Pancreas (tissue), 10 donors: Measurements from ENCODE around the gene GRM1. TPM values are rescaled to one million over a fixed set of nuclear protein-coding genes. Genes with fewer than 3 reads are reported as not detected.

Experiments used
- ATAC-seq, 4 donors: fragments of 200-7000 bp; cut with Tn5 transposase; one replicate each; pipeline versions ENCODE4 v1.8.0 to v1.9.1; 2020; ENCODE audit warnings: mild to moderate bottlenecking in 4 of 4, moderate library complexity in 4 of 4
- DNase-seq, 6 donors: peaks; one replicate each; pipeline ENCODE4 v3.0.0-alpha.2; 2020
- FAIRE-seq: peaks from 2 replicates; lab custom pipeline; 2012; peaks lifted over from hg19 to GRCh38; lab: Jason Lieb, UNC
- H3K27ac ChIP-seq, 4 donors: fragments of 200-600 bp; sonication (generic); 1 replicate in 3 of 4; 2 replicates in 1 of 4; pipeline versions ENCODE4 v1.5.0 to v1.8.0; 2020
- H3K27me3 ChIP-seq, 4 donors: fragments of 200-600 bp; one replicate each; pipeline ENCODE4 v1.8.0; 2021
- H3K36me3 ChIP-seq, 3 donors: fragments of 200-600 bp; sonication (generic) in 1 of 3; one replicate each; pipeline versions ENCODE4 v1.5.0 to v1.8.0; 2020 to 2021
- H3K4me1 ChIP-seq, 3 donors: fragments of 200-600 bp; one replicate each; pipeline ENCODE4 v1.8.0; 2021
- H3K4me3 ChIP-seq, 4 donors: fragments of 200-600 bp; sonication (generic) in 2 of 4; one replicate each; pipeline versions ENCODE4 v1.5.0 to v1.8.0; 2020 to 2021
- H3K9me3 ChIP-seq, 4 donors: fragments of 200-600 bp; one replicate each; pipeline ENCODE4 v1.8.0; 2021
- WGBS, 2 donors: extraction: QIAGEN DNeasy Blood & Tissue Kit; methylation state at CpG; one replicate each; pipeline ENCODE4 v1.1.7; 2013; 5-methylcytosine and 5-hydroxymethylcytosine counted together
- intact Hi-C, 3 donors: fragments of 100-400 bp; cut with DNase I; formaldehyde crosslinking; loops; one replicate each; pipeline versions ENCODE4 v1.11.1 to v1.14.2; 2022
- polyA plus RNA-seq, 2 donors: library from polyadenylated mRNA; stranded (reverse); fragments of 200-250 nt; gene quantifications; one replicate each; pipeline ENCODE4 v1.2.3, GENCODE V29; 2013
- total RNA-seq, 6 donors: library from RNA; stranded (reverse); fragmentation: NEBNext Ultra II Directional in 4 of 6; extraction: Animal tissue kit (Norgen Biotek cat#: 25700) in 4 of 6; gene quantifications; one replicate each; pipeline versions ENCODE4 v1.2.1 to v1.2.4, GENCODE V29; 2021 to 2023
- TF ChIP-seq, protein P1 (sequence below), 4 donors: fragments of 200-600 bp; sonication (generic) in 3 of 4; IDR thresholded peaks; one replicate each; pipeline versions ENCODE4 v1.5.0 to v1.8.0; 2021; ENCODE audit warnings: antibody characterized with exemption in 4 of 4
- donor health status: healthy with polysubstance abuse.
- donor health status: DM: no; HTN: no; CAD: no; lungs with moderate emphysema.
- donor health status: DM: no; HTN: no; CAD: no.
- donor health status: control.
- donor health status: control.
- donor health status: Bipolar disorder and iron deficiency.
- donor health status: DM: yes; HTN: yes; CAD: no.
- donor health status: DM: no; HTN: no; CAD: no.
- donor health status: DM: no; HTN: no; CAD: no.
- donor health status: DM: yes; HTN: yes; CAD: no.

Gene GRM1
- total RNA-seq (under 1 TPM in 5 of 6 donors, not detected in 1; 0.04 to 0.17 (median 0.06) TPM), polyA plus RNA-seq (under 1 TPM in 1 of 2 donors, not detected in 1; 0.05 TPM)

- TF ChIP-seq, protein P1, sequence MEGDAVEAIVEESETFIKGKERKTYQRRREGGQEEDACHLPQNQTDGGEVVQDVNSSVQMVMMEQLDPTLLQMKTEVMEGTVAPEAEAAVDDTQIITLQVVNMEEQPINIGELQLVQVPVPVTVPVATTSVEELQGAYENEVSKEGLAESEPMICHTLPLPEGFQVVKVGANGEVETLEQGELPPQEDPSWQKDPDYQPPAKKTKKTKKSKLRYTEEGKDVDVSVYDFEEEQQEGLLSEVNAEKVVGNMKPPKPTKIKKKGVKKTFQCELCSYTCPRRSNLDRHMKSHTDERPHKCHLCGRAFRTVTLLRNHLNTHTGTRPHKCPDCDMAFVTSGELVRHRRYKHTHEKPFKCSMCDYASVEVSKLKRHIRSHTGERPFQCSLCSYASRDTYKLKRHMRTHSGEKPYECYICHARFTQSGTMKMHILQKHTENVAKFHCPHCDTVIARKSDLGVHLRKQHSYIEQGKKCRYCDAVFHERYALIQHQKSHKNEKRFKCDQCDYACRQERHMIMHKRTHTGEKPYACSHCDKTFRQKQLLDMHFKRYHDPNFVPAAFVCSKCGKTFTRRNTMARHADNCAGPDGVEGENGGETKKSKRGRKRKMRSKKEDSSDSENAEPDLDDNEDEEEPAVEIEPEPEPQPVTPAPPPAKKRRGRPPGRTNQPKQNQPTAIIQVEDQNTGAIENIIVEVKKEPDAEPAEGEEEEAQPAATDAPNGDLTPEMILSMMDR (IDR thresholded peaks at IDR 0.05) = no peak
- ATAC-seq = peak in 3 of 4 donors; percentile 36 to 49 (median 45)
- FAIRE-seq = no peak
- intact Hi-C loops = no loop called here
- DNase-seq = peak in 2 of 6 donors; percentile 29 to 43
- WGBS, 2 donors = 3 to 4% methylated on average over 32 to 39 of the region's 39 CpGs
- H3K36me3 ChIP-seq = no peaks in the 10 kb centered on the region
- peaks cover 0 to 32% (median 8%) of the 10 kb centered on the region in 4 donors for H3K27me3 ChIP-seq
- no peak within 1 kb of the TSS for H3K27ac ChIP-seq
- H3K4me3 ChIP-seq = peak within 1 kb of the TSS in 2 of 4 donors; percentile 19 to 36
- H3K9me3 ChIP-seq = no peaks in the 10 kb centered on the region
- no peaks in the 10 kb centered on the region for H3K4me1 ChIP-seq
These were observed at the start of gene GRM1 for GRCh38 chr6:146028851-146029572. Gene GRM1, plus strand, starts transcription at chr6:146029062. Its CDS starts 456 bp downstream, at chr6:146029518.

- Histone ChIP-seq H3K27ac (no peak overlapping the region), H3K4me3 (no peak overlapping the region), H3K36me3 (no peaks in the 10 kb centered on the region), H3K9me3 (no peaks in the 10 kb centered on the region), H3K4me1 (no peaks in the 10 kb centered on the region), H3K27me3 (no peaks in the 10 kb centered on the region)
- no peak for FAIRE-seq
- no peak for ATAC-seq
- TF ChIP-seq, protein P1 (IDR thresholded peaks at IDR 0.05) = no peak
- intact Hi-C loops = no loop called here
- DNase-seq = no peak
- WGBS, 2 donors = 55 to 57% methylated on average over 1 of the region's 1 CpG
These were observed 19.5 kb upstream of the GRM1 start for GRCh38 chr6:146009338-146009737.

DNA sequence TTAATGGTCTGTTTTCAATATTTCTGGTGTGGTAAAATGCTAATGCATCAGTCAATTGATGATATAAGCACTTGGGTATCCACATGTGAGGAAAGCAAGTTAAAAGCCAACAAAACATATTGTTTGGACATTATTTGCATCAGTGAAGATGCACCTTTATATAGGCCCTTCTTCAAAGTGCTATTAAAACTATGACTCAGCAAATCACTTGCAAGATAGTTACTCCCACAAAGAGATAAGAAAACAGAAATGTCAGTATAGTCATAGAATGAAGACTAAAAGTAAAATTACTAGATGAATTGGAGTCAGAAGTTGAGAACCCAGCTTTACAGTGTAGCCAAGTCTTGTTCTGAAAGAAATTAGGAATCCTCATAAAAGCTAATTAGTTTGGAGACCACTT lies 14.6 kb upstream of the GRM1 start:
- Histone ChIP-seq H3K4me1 (no peaks in the 10 kb centered on the region), H3K9me3 (no peaks in the 10 kb centered on the region), H3K27me3 (no peaks in the 10 kb centered on the region), H3K36me3 (no peaks in the 10 kb centered on the region), H3K27ac (no peak overlapping the region), H3K4me3 (no peak overlapping the region)
- intact Hi-C loops = no loop called here
- no peak for ATAC-seq
- DNase-seq = no peak
- TF ChIP-seq, protein P1 (IDR thresholded peaks at IDR 0.05) = no peak
- no peak for FAIRE-seq

- H3K9me3 ChIP-seq = no peaks in the 10 kb centered on the region
- no peak for FAIRE-seq
- no peak for DNase-seq
- H3K4me1 ChIP-seq = no peaks in the 10 kb centered on the region
- H3K4me3 ChIP-seq = no peak overlapping the region
- ATAC-seq = no peak
- TF ChIP-seq, protein P1 (IDR thresholded peaks at IDR 0.05) = no peak
- H3K27me3 ChIP-seq = no peaks in the 10 kb centered on the region
- H3K36me3 ChIP-seq = no peaks in the 10 kb centered on the region
- H3K27ac ChIP-seq = no peak overlapping the region
- intact Hi-C loops = no loop called here
These were observed 11.2 kb upstream of the GRM1 start for GRCh38 chr6:146017672-146018071.

GRCh38 chr6:146026873-146027272 lies 2.0 kb upstream of the GRM1 start:
- Histone ChIP-seq H3K4me3 (no peak overlapping the region), H3K36me3 (no peaks in the 10 kb centered on the region), H3K9me3 (no peaks in the 10 kb centered on the region), H3K27ac (no peak overlapping the region), H3K27me3 (peaks cover 0 to 27% (median 8%) of the 10 kb centered on the region in 4 donors), H3K4me1 (no peaks in the 10 kb centered on the region)
- ATAC-seq (no peak), DNase-seq (no peak), FAIRE-seq (no peak)
- TF ChIP-seq, protein P1 (IDR thresholded peaks at IDR 0.05) = no peak
- intact Hi-C loops = no loop called here
- 32 to 72% methylated on average over 3 of the region's 3 CpGs for WGBS, 2 donors
